ENCODE measurements around the gene PRPF18.

PRPF18 gene

DNA sequence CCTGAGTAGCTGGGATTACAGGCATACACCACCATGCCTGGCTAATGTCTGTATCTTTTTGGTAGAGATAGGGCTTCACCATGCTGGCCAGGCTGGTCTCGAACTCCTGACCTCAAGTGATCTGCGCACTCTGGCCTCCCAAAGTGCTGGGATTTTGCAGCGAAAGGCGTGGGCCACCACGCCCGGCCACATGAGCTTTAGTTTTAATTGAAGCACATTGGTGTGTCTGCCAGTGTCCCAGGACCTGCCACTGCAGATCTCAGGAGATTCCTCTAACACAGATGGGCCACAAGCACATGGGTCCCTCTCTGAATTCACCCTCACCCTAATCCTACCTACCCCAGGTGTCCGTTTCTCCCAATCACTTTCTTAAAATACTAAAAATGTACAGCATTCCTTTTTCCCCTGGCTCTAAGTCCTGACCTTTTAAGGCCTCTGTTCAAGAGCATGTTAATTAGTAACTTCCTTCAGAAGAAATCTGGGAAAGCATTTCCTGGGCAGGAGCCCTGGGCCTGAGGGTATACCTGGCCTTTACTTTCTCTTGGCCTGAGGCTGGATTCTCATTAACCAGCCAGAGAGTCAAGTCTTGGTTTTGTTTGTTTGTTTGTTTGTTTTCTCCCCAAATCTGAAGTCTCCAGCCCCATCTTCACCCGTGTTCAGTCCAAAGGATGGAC is 82.6 kb downstream of the PRPF18 start:
- no peak for DNase-seq (ENCODE audit: low spot score)

DNA sequence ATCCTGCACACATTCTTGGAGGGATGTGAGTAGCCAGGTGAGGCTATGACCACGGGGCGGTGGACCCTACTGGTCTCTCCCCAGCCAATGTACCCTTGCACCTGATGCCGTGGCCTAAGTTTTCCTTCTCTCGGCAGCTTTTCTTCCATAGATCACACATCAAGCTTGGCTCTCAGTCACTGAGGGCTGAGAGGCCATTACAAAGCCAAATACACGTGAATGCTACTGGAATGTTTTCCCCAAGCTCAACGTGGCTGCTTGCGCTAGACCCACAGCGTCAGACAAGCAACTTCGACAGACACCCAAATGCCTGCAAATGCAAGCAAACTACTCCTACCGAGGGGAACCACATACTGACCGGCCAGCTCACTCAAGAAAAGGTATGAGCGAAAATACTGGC is 83.1 kb downstream of the PRPF18 start:
- DNase-seq (ENCODE audit: low spot score) = no peak

DNA sequence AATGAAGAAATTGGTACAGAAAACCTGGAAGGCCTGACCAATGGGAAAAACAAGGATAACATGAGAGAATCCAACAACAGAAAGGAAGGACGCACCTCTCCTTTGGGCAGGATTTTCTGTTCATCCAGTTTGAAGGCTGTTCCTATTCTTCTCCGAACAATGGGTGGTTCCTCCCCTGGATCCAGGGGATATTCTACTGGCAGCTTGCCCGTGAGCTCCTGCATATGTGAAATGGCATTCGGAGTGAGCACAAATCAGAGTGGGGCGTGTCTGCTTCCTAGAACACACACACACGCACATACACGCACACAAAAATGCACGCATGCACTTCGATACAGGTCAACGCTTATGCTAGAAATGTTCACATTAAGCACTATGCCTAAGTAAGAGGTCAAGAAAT is 83.5 kb downstream of the PRPF18 start:
- no peak for DNase-seq (ENCODE audit: low spot score)

DNA sequence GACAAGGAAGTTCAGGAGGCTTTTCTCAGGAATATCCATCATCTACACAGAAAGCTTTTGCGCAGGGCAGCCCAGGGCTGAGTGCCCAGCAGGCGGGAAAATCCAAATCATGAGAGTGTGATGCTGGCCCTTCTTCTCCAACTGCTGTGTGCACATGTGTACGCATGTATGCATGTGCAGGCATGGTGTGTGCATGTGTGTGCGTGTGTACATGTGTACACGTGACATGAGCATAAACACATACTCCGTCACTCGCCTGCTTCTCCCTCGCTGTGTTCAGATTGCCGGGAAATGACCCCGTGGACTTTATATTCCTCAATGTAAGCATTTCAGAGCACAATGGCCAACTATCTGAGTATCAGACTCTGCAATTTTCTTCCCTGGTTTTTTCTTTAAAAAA is 85.1 kb downstream of the PRPF18 start:
- no peak for DNase-seq (ENCODE audit: low spot score)

DNA sequence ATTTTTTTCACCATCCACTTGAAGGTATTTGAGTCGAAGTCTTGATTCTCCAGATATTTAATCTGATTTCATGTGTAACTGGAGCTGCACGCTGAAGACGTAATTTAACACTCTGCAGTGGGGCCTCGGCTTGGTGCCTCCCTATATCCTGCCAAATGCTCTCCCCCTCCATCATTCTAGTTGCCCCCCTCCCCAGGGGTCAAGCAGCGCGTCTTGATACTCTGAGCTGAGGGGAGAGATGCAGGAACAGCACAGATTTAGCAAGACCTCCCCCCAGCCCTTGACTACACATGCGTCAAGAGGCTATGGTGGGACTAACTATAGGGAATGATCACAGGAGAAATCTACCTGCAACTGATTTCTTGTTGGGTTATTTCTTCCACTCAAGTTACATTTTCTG is 85.8 kb downstream of the PRPF18 start:
- no peak for DNase-seq (ENCODE audit: low spot score)

DNA sequence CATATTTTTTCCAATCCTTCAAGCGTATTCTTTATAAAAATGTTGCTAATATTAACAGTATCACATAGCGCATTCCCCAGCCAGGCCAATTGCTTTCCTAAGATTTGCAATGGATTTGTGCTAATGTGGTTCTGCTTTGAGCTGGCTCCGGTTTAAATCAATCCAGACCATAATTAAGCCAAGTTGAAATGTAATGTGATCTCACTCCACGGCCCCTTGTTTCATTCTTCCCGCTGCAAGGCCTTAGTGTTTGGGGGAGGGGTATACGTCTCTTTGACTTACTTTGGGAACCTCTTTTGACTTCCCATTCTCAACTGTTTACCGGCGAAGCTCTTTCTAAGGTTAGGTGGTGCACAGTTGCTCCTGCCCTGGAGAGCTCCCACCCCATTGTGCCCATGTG is 86.4 kb downstream of the PRPF18 start:
- no peak for DNase-seq (ENCODE audit: low spot score)

DNA sequence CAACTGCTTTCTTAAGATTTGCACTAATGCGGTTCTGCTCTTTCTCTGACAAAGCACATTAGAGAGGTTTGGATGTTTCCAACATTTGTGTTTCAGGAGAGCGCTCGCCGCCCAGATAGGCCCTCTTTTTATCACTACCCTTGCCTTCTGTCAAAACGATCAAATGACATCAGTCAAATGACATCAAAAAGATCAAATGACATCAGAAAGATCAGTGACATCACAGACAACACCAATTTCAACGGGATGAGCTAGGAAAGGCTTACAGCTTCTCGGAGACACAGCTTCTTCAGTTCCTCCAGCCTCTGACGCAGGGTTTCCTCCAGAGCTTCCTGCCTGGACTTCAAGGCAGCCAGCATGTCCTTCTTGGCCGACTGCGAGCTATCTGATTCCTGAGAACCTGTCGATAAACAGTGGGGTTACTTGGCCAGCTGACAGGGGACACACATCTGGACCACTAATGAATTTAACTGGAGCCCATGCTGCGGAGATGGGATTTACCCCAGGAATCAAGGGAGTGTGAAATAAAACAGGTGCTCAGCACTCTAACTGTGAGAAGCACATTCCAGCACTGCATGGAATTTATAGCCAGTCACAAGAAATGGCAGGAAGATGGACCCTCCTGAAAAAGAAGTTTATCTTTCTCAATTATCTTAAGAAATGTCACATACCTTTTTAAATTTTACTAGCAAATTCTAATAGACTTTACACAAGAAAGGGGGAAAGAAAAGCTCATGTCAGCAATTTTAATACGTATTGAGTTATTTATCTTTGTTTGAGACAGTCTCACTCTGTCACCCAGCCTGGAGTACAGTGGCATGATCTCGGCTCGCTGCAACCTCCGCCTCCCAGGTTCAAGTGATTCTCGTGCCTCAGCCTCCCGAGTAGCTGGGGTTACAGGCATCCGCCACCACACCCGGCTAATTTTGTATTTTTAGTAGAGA is 88.2 kb downstream of the PRPF18 start:
- no peak for DNase-seq (ENCODE audit: low spot score)

DNA sequence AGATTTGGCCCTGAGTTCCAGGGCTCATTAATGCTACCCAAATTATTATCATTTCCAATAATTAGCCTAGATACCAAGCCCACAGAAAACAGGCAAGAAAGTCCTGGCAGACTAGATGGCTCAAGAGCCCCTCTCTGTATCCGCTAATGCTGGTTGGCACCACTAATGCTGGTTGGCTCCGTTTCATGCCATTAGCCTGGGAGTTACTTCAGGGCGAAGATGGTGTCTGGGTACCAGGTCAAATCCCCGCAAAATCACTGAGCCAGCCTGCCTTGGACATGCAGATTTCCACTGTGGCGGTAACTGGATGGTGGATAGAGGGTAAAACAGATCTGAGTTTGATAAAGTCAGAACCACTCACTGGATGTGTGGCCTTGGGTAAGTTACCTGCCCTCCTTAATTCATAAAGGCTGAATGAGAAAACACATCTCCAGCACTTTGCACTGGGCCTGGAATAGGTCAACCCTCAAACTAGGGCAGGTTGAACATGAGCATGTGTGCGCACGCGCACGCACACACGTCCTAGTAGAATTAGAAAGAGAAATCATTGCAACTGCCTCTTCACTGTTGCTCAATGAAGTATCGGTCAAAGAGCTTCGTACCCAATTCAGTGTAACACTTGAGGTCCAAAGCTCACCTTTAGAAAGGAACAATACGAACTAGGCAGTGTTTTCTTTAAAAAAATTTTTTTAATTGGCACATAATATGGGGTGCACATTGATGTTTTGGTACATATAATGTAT is 91.5 kb downstream of the PRPF18 start:
- no peak for DNase-seq (ENCODE audit: low spot score)

Measured in AG08396 (cell line).